DMS 273 (cell line): ENCODE measurements around the gene TCFL5.

Source experiments
- DNase-seq: peaks from one replicate; lab custom pipeline; 2025; ENCODE audit not compliant: unreplicated experiment; lab: John Stamatoyannopoulos, UW

Gene TCFL5

GRCh38 chr20:62800314-62801259, 61.0 kb downstream of the TCFL5 start:
- DNase-seq: no peak

GRCh38 chr20:62799873-62800272, 61.7 kb downstream of the TCFL5 start:
- no peak for DNase-seq

DNA sequence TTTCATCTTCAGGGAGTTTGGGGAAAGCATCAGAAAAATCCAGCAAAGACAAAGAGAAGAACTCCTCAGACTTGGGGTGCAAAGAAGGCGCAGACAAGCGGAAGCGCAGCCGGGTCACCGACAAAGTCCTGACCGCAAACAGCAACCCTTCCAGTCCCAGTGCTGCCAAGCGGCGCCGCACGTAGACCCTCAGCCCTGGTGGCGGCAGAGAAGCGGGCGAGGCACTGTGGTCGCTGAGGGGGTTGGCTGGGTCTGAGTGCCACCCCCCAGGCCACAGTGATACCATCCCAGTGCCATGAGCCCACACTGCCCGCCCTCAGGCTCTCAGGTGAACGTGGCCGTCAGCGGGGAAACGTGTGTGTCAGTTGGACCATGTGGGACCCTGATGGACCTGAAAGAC, 62.2 kb downstream of the TCFL5 start:
- no peak for DNase-seq

- DNase-seq: no peak
Measured at GRCh38 chr20:62799036-62799435, 62.6 kb downstream of the TCFL5 start.

- DNase-seq: no peak
Measured at GRCh38 chr20:62797671-62798532, 63.7 kb downstream of the TCFL5 start.

GRCh38 chr20:62796699-62797491, 64.7 kb downstream of the TCFL5 start:
- no peak for DNase-seq

GRCh38 chr20:62795023-62795761, 66.4 kb downstream of the TCFL5 start:
- DNase-seq: peak; percentile 89

GRCh38 chr20:62794007-62794724, 67.5 kb downstream of the TCFL5 start:
- DNase-seq: peak; percentile 98

- DNase-seq: no peak
Measured at GRCh38 chr20:62793757-62794006, 67.9 kb downstream of the TCFL5 start.

- no peak for DNase-seq
Measured at GRCh38 chr20:62792940-62793756, 68.5 kb downstream of the TCFL5 start.

DNA sequence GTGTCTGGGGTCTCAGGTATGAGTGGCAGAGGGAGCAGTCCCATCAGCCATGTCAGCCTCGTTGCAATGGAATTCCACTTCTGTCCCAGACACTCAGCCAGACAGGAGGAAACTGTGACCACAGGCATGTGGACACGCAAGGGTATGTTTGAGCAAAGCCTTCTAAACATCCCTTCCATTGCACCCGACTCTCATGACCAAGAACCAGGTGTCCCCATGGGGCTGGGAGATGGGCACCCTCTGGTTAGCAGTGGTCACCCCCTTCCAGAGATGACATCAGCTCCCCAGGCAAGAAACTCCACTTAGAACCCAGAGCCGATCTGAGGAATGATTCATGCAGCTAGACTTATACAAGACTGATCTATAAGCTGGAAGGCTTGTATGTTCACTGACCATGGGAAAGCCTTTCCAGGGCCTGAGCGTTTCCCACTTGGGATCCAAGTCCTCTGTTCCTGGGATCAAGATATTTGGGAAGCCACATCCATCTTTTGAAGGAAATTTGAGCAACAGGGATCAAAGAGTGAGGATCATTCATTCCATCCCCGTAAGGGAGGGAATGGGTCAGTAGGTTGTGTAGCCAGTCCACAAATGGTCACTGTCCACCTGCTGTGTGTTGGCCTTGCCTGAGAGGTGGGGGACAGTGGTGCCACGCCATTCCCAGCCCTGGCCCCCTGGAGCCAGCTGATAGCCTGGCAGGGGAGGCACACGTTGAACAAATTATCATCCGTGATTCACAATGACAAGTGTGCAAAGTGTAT, 69.3 kb downstream of the TCFL5 start:
- DNase-seq: no peak

DNA sequence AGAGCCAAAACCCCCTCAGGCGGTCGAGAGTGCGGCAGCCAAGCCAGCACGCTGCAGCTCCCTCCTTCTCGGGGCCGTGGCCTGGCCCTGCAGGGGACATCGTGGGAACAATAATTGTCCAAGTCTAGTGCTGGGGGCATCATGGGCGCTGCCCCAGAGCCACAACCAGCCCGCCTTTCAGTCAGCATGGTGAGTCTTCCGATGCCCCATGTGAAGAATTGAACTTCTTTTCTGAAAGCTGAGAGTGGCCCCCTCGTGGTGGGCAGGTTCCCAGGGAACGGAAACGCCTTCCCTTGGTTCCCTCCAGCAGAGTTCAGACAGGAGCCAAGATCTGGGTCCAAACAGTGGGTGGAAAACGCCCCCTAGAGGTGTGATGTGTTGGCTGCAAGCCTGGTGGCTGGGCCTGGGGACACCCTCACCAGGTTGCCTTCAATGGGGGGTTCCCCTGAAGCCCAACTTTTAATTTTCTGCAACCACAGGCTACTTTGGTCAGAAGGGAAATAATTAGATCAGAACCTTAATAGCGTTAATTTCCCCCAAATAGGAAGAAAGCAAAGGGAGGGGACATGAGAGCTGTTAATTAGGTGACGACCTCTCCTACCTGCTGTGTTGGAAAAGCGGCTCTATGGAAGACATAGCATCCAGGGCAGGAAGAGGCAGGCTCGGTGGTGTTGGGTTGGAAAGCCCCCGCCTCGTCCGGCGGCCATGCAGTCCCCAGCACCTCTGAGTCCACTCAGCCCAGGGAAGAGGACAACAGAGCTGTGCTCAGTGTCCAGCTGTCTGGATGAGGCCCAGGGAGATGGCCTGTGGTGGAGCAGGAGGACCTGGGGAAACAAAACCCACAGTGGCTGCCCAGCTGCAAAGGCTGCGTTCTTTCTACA, 70.1 kb downstream of the TCFL5 start:
- peak; percentile 97 for DNase-seq
